ENCODE measurements around the gene EFNB2.

GRCh38 chr13:106471957-106472543, 63.4 kb downstream of the EFNB2 start:
- no peak for TF ChIP-seq CTCF (IDR thresholded peaks at IDR 0.05)
- no peak for TF ChIP-seq POLR2A (IDR thresholded peaks at IDR 0.05)
